K562 (cell line): ENCODE results near the gene TLCD4. TPM values are rescaled to one million over a fixed set of nuclear protein-coding genes. Genes with fewer than 3 reads are reported as not detected.

Experiments
- CAMTA2 ChIP-seq: fragments of 250-450 bp; sonication (Bioruptor Pico); conservative IDR thresholded peaks from 2 replicates; pipeline ENCODE4 v1.5.1; 2022
- CSDE1 ChIP-seq, 2 experiments: fragments of 450-650 bp; IDR thresholded peaks; 2 replicates each; pipeline ENCODE4 v1.6.1; 2016; ENCODE audit warnings: mild to moderate bottlenecking in 1 of 2
- DMBX1 ChIP-seq: fragments of 250-450 bp; sonication (Bioruptor Pico); IDR thresholded peaks from 2 replicates; pipeline ENCODE4 v1.8.0; 2022; ENCODE audit warnings: inconsistent platforms, mild to moderate bottlenecking, moderate library complexity, borderline replicate concordance
- DPF2 ChIP-seq: fragments of 450-650 bp; IDR thresholded peaks from 2 replicates; pipeline ENCODE4 v1.6.1; 2016
- EP300 ChIP-seq: IDR thresholded peaks from 2 replicates; pipeline ENCODE4 v1.6.1; 2012; ENCODE audit warnings: low read length, improper control_type of control experiment
- GATA2 ChIP-seq: sonication (generic); formaldehyde crosslinking; IDR thresholded peaks from 2 replicates; pipeline ENCODE4 v1.4.0; 2020; ENCODE audit warnings: mild to moderate bottlenecking, missing genetic modification reagents
- GMEB1 ChIP-seq: fragments of 250-450 bp; sonication (Bioruptor Pico); IDR thresholded peaks from 2 replicates; pipeline ENCODE4 v1.4.0; 2020; ENCODE audit warnings: mild to moderate bottlenecking
- HBP1 ChIP-seq: fragments of 450-650 bp; formaldehyde crosslinking; IDR thresholded peaks from 2 replicates; pipeline ENCODE4 v1.4.0; 2022; ENCODE audit warnings: missing genetic modification characterization
- HDAC1 ChIP-seq, 2 experiments: fragments of 450-650 bp; IDR thresholded peaks; 2 replicates each; pipeline ENCODE4 v1.6.1; 2016 to 2017; ENCODE audit warnings: inconsistent platforms in 1 of 2, mild to moderate bottlenecking in 1 of 2, moderate library complexity in 1 of 2
- HDGF ChIP-seq: fragments of 450-650 bp; IDR thresholded peaks from 2 replicates; pipeline ENCODE4 v1.6.1; 2016
- HEY1 ChIP-seq: fragments of 250-450 bp; sonication (Bioruptor Pico); IDR thresholded peaks from 2 replicates; pipeline ENCODE4 v1.5.0; 2020; ENCODE audit warnings: mild to moderate bottlenecking, moderate library complexity, borderline replicate concordance
- HOXB6 ChIP-seq: fragments of 250-450 bp; sonication (Bioruptor Pico); IDR thresholded peaks from 2 replicates; pipeline ENCODE4 v1.5.1; 2022; ENCODE audit warnings: mild to moderate bottlenecking, borderline replicate concordance
- KAT7 ChIP-seq: sonication (generic); formaldehyde crosslinking; IDR thresholded peaks from 2 replicates; pipeline ENCODE4 v1.8.0; 2022; ENCODE audit warnings: missing genetic modification reagents, mild to moderate bottlenecking, borderline replicate concordance
- KLF1 ChIP-seq: fragments of 450-650 bp; IDR thresholded peaks from 2 replicates; pipeline ENCODE4 v1.6.1; 2016; ENCODE audit warnings: missing genetic modification characterization, missing compliant biosample characterization
- MBD2 ChIP-seq: sonication (generic); IDR thresholded peaks from 2 replicates; pipeline ENCODE4 v1.6.1; 2016; ENCODE audit warnings: low read depth, borderline replicate concordance
- POLR2H ChIP-seq: IDR thresholded peaks from 2 replicates; pipeline ENCODE4 v1.6.1; 2016; ENCODE audit warnings: missing genetic modification characterization, low read depth, mild to moderate bottlenecking, control low read depth, missing compliant biosample characterization, moderate library complexity
- SIN3A ChIP-seq, 2 experiments: fragments of 150-350 bp in 1 of 2; IDR thresholded peaks; 2 replicates each; pipeline ENCODE4 v1.6.1; 2011 to 2016; ENCODE audit warnings: borderline replicate concordance in 2 of 2, low read depth in 2 of 2, low read length in 2 of 2, mild to moderate bottlenecking in 2 of 2, moderate library complexity in 2 of 2; ENCODE audit not compliant: control insufficient read depth in 1 of 2
- SREBF1 ChIP-seq: fragments of 150-350 bp; IDR thresholded peaks from 2 replicates; pipeline ENCODE4 v1.6.1; 2014; ENCODE audit warnings: antibody characterized with exemption, low read depth, low read length, borderline replicate concordance
- TAF1 ChIP-seq: IDR thresholded peaks from 2 replicates; pipeline ENCODE4 v1.6.1; 2011; ENCODE audit warnings: mild to moderate bottlenecking, low read length, moderate library complexity; ENCODE audit not compliant: insufficient read depth, control insufficient read depth, severe bottlenecking; ENCODE audit errors: extremely low read depth
- ZBTB2 ChIP-seq: fragments of 450-650 bp; IDR thresholded peaks from 2 replicates; pipeline ENCODE4 v1.6.1; 2016; ENCODE audit warnings: antibody characterized with exemption
- ZNF212 ChIP-seq: fragments of 450-650 bp; formaldehyde crosslinking; IDR thresholded peaks from 2 replicates; pipeline ENCODE4 v1.4.0; 2020; ENCODE audit warnings: mild to moderate bottlenecking
- ZNF263 ChIP-seq: sonication (generic); formaldehyde crosslinking; IDR thresholded peaks from 2 replicates; pipeline ENCODE4 v1.8.0; 2022; ENCODE audit warnings: mild to moderate bottlenecking, missing genetic modification reagents, borderline replicate concordance
- ZNF584 ChIP-seq: fragments of 200-800 bp; sonication (Bioruptor generic); IDR thresholded peaks from 2 replicates; pipeline ENCODE4 v1.6.1; 2016; ENCODE audit warnings: low read depth, mild to moderate bottlenecking, missing genetic modification characterization, missing compliant biosample characterization
- ZNF695 ChIP-seq: fragments of 450-650 bp; formaldehyde crosslinking; IDR thresholded peaks from 2 replicates; pipeline ENCODE4 v1.4.0; 2020; ENCODE audit warnings: mild to moderate bottlenecking, moderate library complexity
- ZNF77 ChIP-seq: fragments of 250-450 bp; sonication (Bioruptor Pico); IDR thresholded peaks from 2 replicates; pipeline ENCODE4 v1.5.0; 2020
- ZNF778 ChIP-seq: fragments of 450-650 bp; formaldehyde crosslinking; IDR thresholded peaks from 2 replicates; pipeline ENCODE4 v1.4.0; 2020; ENCODE audit warnings: mild to moderate bottlenecking, moderate library complexity
- polyA plus RNA-seq, 8 experiments: library from polyadenylated mRNA; depleted of rRNA in 4 of 8; stranded (reverse) in 5 of 8; unstranded in 3 of 8; fragments of >200 nt; fragmentation: Nextera tagmentation in 2 of 8; fragmentation: Illumina TruSeq in 1 of 8; extraction: Ambion mirVana in 2 of 8; extraction: Trizol in 1 of 8; gene quantifications; 2 replicates each; pipeline versions ENCODE4 v1.2.1 to v1.2.3, GENCODE V29; 2011 to 2014; ENCODE audit warnings: inconsistent platforms in 1 of 8, missing spikeins in 1 of 8
- total RNA-seq, 7 experiments: library from RNA; depleted of rRNA in 6 of 7; stranded (reverse); fragments of >200 nt in 6 of 7; fragmentation: Illumina TruSeq in 2 of 7; extraction: Trizol in 2 of 7; gene quantifications; 2 replicates each; pipeline versions ENCODE4 v1.2.1 to v1.2.3, GENCODE V29; 2011 to 2021; ENCODE audit warnings: low replicate concordance in 1 of 7

The TLCD4 gene
- total and polyA plus RNA-seq, 9 of the 15 experiments (the other 6 are each of a cell fraction or from before 2014, with no cell fraction given), result 3.5 to 19.8 (median 7.6) TPM

GRCh38 chr1:95084317-95085176 lies 32.6 kb upstream of the TLCD4 start (continued):
- TF ChIP-seq ZNF584 (CRISPR knock-in tag) (0 out of 2 replicates have a peak, but pooled peaks have one; percentile 50), ZNF212 (CRISPR knock-in tag) (no peak), CSDE1 (IDR thresholded peaks at IDR 0.05) (no peak), HDGF (no peak), POLR2H (tag) (no peak), HOXB6 (CRISPR knock-in tag) (no peak), HDAC1 (IDR thresholded peaks at IDR 0.05) (no peak), DMBX1 (CRISPR knock-in tag) (peak; percentile 96), DPF2 (peak; percentile 29), SREBF1 (no peak), MBD2 (no peak), ZNF77 (no peak), TAF1 (no peak), ZNF695 (CRISPR knock-in tag) (no peak), ZNF263 (CRISPR knock-in tag) (no peak), KLF1 (no peak), HEY1 (CRISPR knock-in tag) (no peak), GMEB1 (CRISPR knock-in tag) (no peak), HBP1 (no peak), ZNF778 (CRISPR knock-in tag) (no peak), KAT7 (no peak), GATA2 (CRISPR knock-in tag) (peak; percentile 73; the same call in 1 of the 2 replicates), SIN3A (IDR thresholded peaks at IDR 0.05; ENCODE audit: borderline replicate concordance in 2 of 2, control insufficient read depth in 1 of 2, low read depth in 2 of 2, low read length in 2 of 2) (no peak), ZBTB2 (peak; percentile 52; the same call in 1 of the 2 replicates), CAMTA2 (CRISPR knock-in tag) (no peak), EP300 (peak; percentile 54)
